D721Med (cell line): Measurements from ENCODE around the gene TIRAP.

Experiments used
- DNase-seq: peaks from one replicate; pipeline ENCODE4 v3.0.0; 2011; ENCODE audit warnings: low spot score; ENCODE audit not compliant: insufficient read length
- FAIRE-seq: peaks from 2 replicates; lab custom pipeline; 2011; peaks lifted over from hg19 to GRCh38; lab: Jason Lieb, UNC
- CTCF ChIP-seq: IDR thresholded peaks from 2 replicates; pipeline ENCODE4 v1.5.1; 2012; ENCODE audit warnings: mild to moderate bottlenecking, control low read depth; ENCODE audit not compliant: insufficient read depth; ENCODE audit errors: missing control alignments

TIRAP gene

GRCh38 chr11:126336671-126337101 lies 53.8 kb downstream of the TIRAP start:
- no peak for TF ChIP-seq CTCF
- DNase-seq, result no peak
- no peak for FAIRE-seq

DNA sequence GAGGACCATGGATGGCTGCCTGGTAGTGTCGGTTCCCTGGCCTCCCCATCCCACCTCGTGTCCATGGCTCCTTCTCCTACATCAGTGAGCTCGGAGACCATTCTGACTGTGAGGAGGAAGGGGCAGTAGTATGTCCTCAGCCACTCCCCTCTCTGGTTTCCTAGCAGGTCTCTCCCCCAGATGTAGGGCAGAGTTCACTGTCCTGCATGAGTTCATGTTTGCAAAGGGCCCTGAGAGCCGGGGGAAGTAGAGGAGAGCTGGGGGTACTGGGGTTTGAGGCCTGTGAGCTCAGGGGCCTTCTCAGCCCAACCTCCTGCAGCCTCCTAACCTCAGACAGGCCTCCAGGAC lies 54.2 kb downstream of the TIRAP start:
- FAIRE-seq (no peak), DNase-seq (no peak)
- TF ChIP-seq CTCF, result no peak

- TF ChIP-seq CTCF, result no peak
- FAIRE-seq (no peak), DNase-seq (no peak)
Observed at GRCh38 chr11:126337474-126338241, 54.8 kb downstream of the TIRAP start.

DNA sequence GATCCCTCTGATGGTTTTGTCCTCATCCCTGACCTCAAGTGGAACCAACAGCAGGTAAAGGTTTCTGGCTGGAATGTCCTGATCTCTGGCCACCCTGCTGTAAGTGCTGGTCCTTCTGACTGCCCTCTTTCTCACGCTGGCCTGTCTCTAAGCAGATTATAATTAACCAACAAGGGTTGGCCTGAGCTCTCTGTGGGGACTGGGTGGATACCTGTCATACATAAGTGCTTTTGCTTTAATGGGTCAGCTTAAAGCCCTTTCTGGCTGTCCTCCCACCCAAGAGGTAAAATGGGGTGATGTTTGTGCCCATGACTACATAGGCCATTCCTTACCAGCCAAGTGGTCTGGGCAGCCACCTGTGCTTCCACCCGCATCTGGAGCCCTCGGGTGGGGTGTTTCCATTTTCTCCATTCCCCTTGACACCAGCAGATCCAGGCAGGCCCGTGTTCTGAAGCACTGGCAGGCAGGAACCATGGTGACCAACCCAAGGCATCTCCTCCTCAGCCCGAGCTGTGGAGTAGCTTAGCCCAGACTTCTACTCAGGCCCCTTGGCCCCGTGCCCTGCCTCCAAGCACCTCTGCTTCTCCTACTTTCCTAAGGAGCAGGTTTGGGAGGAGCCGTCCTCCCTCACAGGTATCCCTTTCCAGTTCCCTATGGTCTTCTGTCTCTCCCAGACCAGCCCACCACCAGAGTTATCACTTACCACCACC lies 55.6 kb downstream of the TIRAP start:
- DNase-seq (no peak), FAIRE-seq (no peak)
- TF ChIP-seq CTCF, result no peak

- no peak for DNase-seq
- no peak for FAIRE-seq
- TF ChIP-seq CTCF, result no peak
Observed at GRCh38 chr11:126339073-126339862, 56.4 kb downstream of the TIRAP start.

DNA sequence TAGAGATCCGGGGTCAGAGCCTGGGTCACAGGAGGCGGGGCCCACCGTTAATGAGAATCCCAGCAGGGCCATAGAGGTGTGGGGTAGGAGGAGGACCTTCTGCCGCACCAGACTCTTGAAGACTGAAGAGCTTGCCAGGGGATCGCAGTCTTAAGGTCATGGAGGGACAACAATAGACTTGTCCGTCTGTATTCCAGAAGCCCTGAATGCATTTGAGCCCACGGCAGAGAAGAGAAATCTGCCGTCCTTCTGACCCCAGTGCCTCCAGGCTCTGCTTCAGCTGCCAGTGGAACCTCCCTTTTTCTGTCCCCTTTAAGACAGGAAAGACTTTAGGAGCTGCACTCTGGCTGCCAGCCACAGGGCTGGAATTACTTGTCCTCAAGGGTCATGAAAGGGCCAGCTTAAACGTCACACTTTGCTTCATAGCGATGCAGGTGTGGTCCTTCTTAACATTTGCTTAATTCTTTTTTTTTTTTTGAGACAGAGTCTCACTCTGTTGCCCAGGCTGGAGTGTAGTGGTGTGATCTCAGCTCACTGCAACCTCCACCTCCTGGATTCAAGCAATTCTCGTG lies 57.1 kb downstream of the TIRAP start:
- FAIRE-seq (no peak), DNase-seq (no peak)
- TF ChIP-seq CTCF, result no peak
